Kidney (tissue), 14 donors: ENCODE data around the gene TCP11L2. TPM values are rescaled to one million over a fixed set of nuclear protein-coding genes. Genes with fewer than 3 reads are reported as not detected.

Experiments used
- DNase-seq, 5 donors: peaks; one replicate each; pipeline ENCODE4 v3.0.0-alpha.2; 2013 to 2020
- FAIRE-seq: peaks from 2 replicates; lab custom pipeline; 2012; peaks lifted over from hg19 to GRCh38; lab: Jason Lieb, UNC
- H3K27ac ChIP-seq, 2 donors: one replicate each; pipeline ENCODE4 v1.7.0; 2013; ENCODE audit warnings: low read depth in 2 of 2, low read length in 2 of 2, inconsistent platforms in 1 of 2
- H3K27me3 ChIP-seq: one replicate; pipeline ENCODE4 v1.7.1; 2013; ENCODE audit warnings: low read length, inconsistent platforms; ENCODE audit not compliant: control insufficient read depth, insufficient read depth
- H3K36me3 ChIP-seq, 3 donors: one replicate each; pipeline versions ENCODE4 v1.7.0 to v1.7.1; 2013; ENCODE audit warnings: low read length in 3 of 3, control low read depth in 1 of 3, inconsistent platforms in 1 of 3; ENCODE audit not compliant: insufficient read depth in 3 of 3, control insufficient read depth in 2 of 3
- H3K4me1 ChIP-seq, 3 donors: one replicate each; pipeline versions ENCODE4 v1.7.0 to v1.7.1; 2013; ENCODE audit warnings: low read length in 3 of 3, inconsistent platforms in 1 of 3, low read depth in 1 of 3; ENCODE audit not compliant: control insufficient read depth in 2 of 3, insufficient read depth in 2 of 3
- H3K4me3 ChIP-seq, 3 donors: one replicate each; pipeline versions ENCODE4 v1.7.0 to v1.8.1; 2013; ENCODE audit warnings: low read length in 3 of 3, control low read depth in 1 of 3, inconsistent platforms in 1 of 3
- H3K9ac ChIP-seq, 3 donors: one replicate each; pipeline versions ENCODE4 v1.7.0 to v1.7.1; 2013; ENCODE audit warnings: low read length in 3 of 3, control low read depth in 1 of 3, inconsistent platforms in 1 of 3
- H3K9me3 ChIP-seq, 3 donors: one replicate each; pipeline versions ENCODE4 v1.7.0 to v1.7.1; 2013; ENCODE audit warnings: low read length in 3 of 3, control low read depth in 1 of 3, inconsistent platforms in 1 of 3; ENCODE audit not compliant: control insufficient read depth in 2 of 3, insufficient read depth in 1 of 3
- CTCF ChIP-seq: IDR thresholded peaks from 3 replicates; pipeline ENCODE4 v1.5.1; 2012; ENCODE audit warnings: mild to moderate bottlenecking, moderate library complexity, borderline replicate concordance; ENCODE audit not compliant: insufficient read depth; ENCODE audit errors: extremely low read depth
- intact Hi-C: fragments of 100-400 bp; cut with DNase I; formaldehyde crosslinking; loops from one replicate; pipeline ENCODE4 v1.11.1; 2022
- polyA plus RNA-seq: library from polyadenylated mRNA; stranded (reverse); fragments of 350-450 nt; fragmentation: Illumina TruSeq; extraction: RNeasy Lipid Tissue Mini Kit (QIAGEN cat#74804); gene quantifications from one replicate; pipeline ENCODE4 v1.2.3, GENCODE V29; 2014; ENCODE audit warnings: low read depth, low replicate concordance; ENCODE audit not compliant: insufficient read depth
- total RNA-seq: library from RNA; stranded (reverse); fragmentation: NEBNext Ultra II Directional; extraction: Animal tissue kit (Norgen Biotek cat#: 25700); gene quantifications from one replicate; pipeline ENCODE4 v1.2.1, GENCODE V29; 2021
- donor health status: control.
- donor health status: control.
- donor health status: control.
- donor health status: control.
- donor health status: control.
- donor health status: DM: yes; HTN: yes; CAD: no.
- donor health status: Normal renal cell carcinoma (clear cell type).

The TCP11L2 gene
- total and polyA plus RNA-seq, 2 donors from 2014 or later: 2.3 to 34.5 TPM

GRCh38 chr12:106296179-106296877 lies 6.2 kb upstream of the TCP11L2 start:
- no peaks in the 10 kb centered on the region for H3K27me3 ChIP-seq
- TF ChIP-seq CTCF: no peak
- H3K36me3 ChIP-seq: no peaks in the 10 kb centered on the region
- intact Hi-C loops: no loop called here
- no peak overlapping the region for H3K9ac ChIP-seq
- H3K9me3 ChIP-seq: no peaks in the 10 kb centered on the region
- no peak for FAIRE-seq
- no peak overlapping the region for H3K27ac ChIP-seq
- no peak overlapping the region for H3K4me3 ChIP-seq
- peaks cover 0 to 2% (median under 1%) of the 10 kb centered on the region in 3 donors for H3K4me1 ChIP-seq
- DNase-seq: no peak

GRCh38 chr12:106297075-106297474 lies 5.5 kb upstream of the TCP11L2 start:
- DNase-seq (no peak), FAIRE-seq (no peak)
- intact Hi-C loops: no loop called here
- no peak for TF ChIP-seq CTCF
- H3K27ac ChIP-seq: no peak overlapping the region
- no peaks in the 10 kb centered on the region for H3K27me3 ChIP-seq
- no peaks in the 10 kb centered on the region for H3K9me3 ChIP-seq
- peaks cover 0 to 7% (median 4%) of the 10 kb centered on the region in 3 donors for H3K4me1 ChIP-seq
- no peak overlapping the region for H3K9ac ChIP-seq
- no peak overlapping the region for H3K4me3 ChIP-seq
- H3K36me3 ChIP-seq: no peaks in the 10 kb centered on the region

GRCh38 chr12:106297681-106298080 lies 4.9 kb upstream of the TCP11L2 start:
- Histone ChIP-seq H3K36me3 (no peaks in the 10 kb centered on the region), H3K4me1 (peaks cover 0 to 7% (median 4%) of the 10 kb centered on the region in 3 donors), H3K27ac (no peak overlapping the region), H3K27me3 (no peaks in the 10 kb centered on the region), H3K9ac (no peak overlapping the region), H3K9me3 (no peaks in the 10 kb centered on the region), H3K4me3 (no peak overlapping the region)
- DNase-seq (no peak), FAIRE-seq (no peak)
- no peak for TF ChIP-seq CTCF
- intact Hi-C loops: no loop called here
